C4-2B (cell line): ENCODE data around the gene LRRC10B.

ENCODE experiments used
- ZFX ChIP-seq: fragments of 450-650 bp; IDR thresholded peaks from 2 replicates; pipeline ENCODE4 v1.6.1; 2017
- TF ChIP-seq, protein P1 (sequence below): fragments of 450-650 bp; conservative IDR thresholded peaks from 2 replicates; pipeline ENCODE4 v1.5.1; 2017; ENCODE audit warnings: mild to moderate bottlenecking

DNA sequence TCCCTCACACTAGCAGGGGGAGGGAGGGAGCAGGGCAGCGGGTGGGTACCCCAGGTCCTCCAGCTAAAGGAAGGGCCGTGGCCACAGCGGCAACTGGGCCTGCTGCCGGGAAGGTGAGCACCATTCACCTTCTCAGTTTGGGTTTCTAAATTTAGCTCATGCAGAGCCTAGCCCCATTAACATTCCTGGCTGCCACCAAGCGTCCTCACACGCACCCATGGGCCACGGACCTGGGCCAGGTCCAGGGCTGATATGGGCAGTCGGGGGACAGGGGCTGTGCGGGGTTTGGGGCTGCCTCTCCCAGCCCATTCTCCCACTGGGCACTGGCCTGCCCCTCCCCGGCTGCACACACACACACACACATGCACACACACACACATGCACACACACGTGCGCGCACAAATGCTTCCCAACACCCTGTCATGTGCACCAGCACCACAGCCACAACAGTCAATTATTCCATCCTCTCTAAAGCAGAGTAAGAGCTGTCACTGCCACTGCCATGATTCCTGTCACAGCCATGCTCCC lies 43.6 kb downstream of the LRRC10B start:
- TF ChIP-seq, protein P1, sequence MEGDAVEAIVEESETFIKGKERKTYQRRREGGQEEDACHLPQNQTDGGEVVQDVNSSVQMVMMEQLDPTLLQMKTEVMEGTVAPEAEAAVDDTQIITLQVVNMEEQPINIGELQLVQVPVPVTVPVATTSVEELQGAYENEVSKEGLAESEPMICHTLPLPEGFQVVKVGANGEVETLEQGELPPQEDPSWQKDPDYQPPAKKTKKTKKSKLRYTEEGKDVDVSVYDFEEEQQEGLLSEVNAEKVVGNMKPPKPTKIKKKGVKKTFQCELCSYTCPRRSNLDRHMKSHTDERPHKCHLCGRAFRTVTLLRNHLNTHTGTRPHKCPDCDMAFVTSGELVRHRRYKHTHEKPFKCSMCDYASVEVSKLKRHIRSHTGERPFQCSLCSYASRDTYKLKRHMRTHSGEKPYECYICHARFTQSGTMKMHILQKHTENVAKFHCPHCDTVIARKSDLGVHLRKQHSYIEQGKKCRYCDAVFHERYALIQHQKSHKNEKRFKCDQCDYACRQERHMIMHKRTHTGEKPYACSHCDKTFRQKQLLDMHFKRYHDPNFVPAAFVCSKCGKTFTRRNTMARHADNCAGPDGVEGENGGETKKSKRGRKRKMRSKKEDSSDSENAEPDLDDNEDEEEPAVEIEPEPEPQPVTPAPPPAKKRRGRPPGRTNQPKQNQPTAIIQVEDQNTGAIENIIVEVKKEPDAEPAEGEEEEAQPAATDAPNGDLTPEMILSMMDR: no peak
- TF ChIP-seq ZFX: no peak
